Skeletal muscle satellite cell (primary cell): ENCODE results near the gene TMEM200B.
"Not testable (repeated sequence)": the region's sequence is repeated elsewhere in the genome, so short reads cannot be mapped to it uniquely, and the experiment has no call there.

Source experiments
- H3K27me3 ChIP-seq: 2 replicates; pipeline ENCODE4 v1.7.0; 2013; ENCODE audit warnings: low read length; ENCODE audit not compliant: control insufficient read depth, insufficient read depth
- H3K36me3 ChIP-seq: 2 replicates; pipeline ENCODE4 v1.7.0; 2013; ENCODE audit warnings: mild to moderate bottlenecking, control low read depth, low read length; ENCODE audit not compliant: insufficient read depth
- H3K4me1 ChIP-seq: 2 replicates; pipeline ENCODE4 v1.7.0; 2013; ENCODE audit warnings: low read length; ENCODE audit not compliant: control insufficient read depth, insufficient read depth
- H3K4me2 ChIP-seq: 2 replicates; pipeline ENCODE4 v1.7.0; 2013; ENCODE audit warnings: mild to moderate bottlenecking, low read length
- H3K4me3 ChIP-seq: 2 replicates; pipeline ENCODE4 v1.7.0; 2013; ENCODE audit warnings: low read length
- H3K9ac ChIP-seq: 2 replicates; pipeline ENCODE4 v1.7.0; 2013; ENCODE audit warnings: mild to moderate bottlenecking, low read depth, low read length, moderate library complexity
- H3K9me3 ChIP-seq: replicated peaks from 2 replicates; pipeline ENCODE4 v1.7.0; 2013; ENCODE audit warnings: mild to moderate bottlenecking, control low read depth, low read length

The TMEM200B gene

GRCh38 chr1:29120947-29121485, 2.7 kb downstream of the TMEM200B start:
- H3K4me2 ChIP-seq, result no peak overlapping the region
- no peaks in the 10 kb centered on the region for H3K36me3 ChIP-seq
- peaks cover 25% of the 10 kb centered on the region for H3K4me1 ChIP-seq
- no peak overlapping the region for H3K9ac ChIP-seq
- no peaks in the 10 kb centered on the region for H3K9me3 ChIP-seq
- H3K4me3 ChIP-seq, result no peak overlapping the region
- peaks cover 25% of the 10 kb centered on the region for H3K27me3 ChIP-seq

DNA sequence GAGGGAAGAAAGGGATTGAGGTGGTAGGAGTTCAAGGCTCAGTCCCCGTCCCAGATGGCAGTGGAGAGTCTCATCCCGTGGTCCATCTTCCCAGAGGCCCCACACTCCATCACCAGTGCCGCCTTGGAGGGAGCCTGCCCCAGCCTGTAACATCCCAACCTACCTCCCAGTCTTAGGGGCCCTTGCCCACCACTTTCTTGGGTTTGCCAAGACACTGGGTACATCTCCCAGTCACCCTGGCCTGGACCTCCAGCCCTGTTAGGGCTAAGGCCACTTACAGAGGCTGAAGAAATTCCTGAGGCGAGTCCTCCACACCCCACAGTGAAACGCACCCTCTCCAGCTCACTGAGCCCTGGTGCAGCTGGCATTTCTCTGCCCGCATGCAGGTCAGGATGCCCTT, 3.3 kb downstream of the TMEM200B start:
- H3K4me1 ChIP-seq, result peaks cover 25% of the 10 kb centered on the region
- no peak overlapping the region for H3K4me2 ChIP-seq
- peaks cover 25% of the 10 kb centered on the region for H3K27me3 ChIP-seq
- H3K9me3 ChIP-seq, result no peaks in the 10 kb centered on the region
- no peak overlapping the region for H3K4me3 ChIP-seq
- H3K36me3 ChIP-seq, result no peaks in the 10 kb centered on the region
- no peak overlapping the region for H3K9ac ChIP-seq

DNA sequence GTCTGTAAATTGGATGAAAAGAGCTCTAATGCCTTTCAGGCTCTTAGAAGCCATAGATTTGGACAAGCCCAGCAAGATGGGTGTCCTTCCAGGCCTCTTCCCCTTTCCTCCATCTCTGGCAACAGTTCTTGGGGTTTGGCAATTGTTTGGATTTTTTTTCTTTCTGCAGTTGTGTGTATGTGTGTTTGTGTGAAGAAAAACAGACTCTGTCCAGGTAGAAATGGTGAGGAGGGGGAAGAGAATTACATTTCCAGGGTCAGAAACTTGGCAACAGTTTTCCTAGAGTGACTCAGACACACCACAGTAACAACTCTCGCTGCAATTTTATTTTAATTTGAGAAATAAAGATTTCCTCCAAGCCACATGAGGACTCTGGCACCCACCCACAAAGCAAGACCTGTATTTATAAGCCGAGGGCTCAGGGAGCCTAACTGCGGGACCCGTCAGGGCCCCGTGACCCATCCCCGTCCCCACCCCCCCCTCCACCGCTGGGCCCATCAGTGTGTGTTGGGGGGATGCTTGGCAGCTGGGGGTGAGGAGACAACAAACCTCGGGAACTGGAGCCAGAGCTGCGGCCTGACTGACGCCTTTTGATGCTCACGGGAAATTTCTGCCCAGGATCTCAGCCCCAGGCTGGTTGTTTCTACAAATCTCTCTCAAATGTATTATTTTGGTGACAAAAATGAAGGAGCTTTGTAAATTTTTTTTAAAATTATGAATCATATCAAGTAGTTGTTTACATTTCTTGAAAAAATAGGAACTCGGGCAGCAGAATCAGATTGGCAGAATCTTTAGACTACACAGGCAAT, 4.4 kb downstream of the TMEM200B start:
- H3K27me3 ChIP-seq, result peaks cover 25% of the 10 kb centered on the region
- no peak overlapping the region for H3K9ac ChIP-seq

GRCh38 chr1:29117381-29117780, 6.3 kb downstream of the TMEM200B start:
- Histone ChIP-seq H3K27me3 (peaks cover 15% of the 10 kb centered on the region), H3K4me1 (peaks cover 8% of the 10 kb centered on the region), H3K9me3 (no peaks in the 10 kb centered on the region), H3K4me2 (no peak overlapping the region), H3K4me3 (no peak overlapping the region), H3K9ac (no peak overlapping the region), H3K36me3 (no peaks in the 10 kb centered on the region)

More for the DNA sequence above, 4.4 kb downstream of the TMEM200B start:
- no peaks in the 10 kb centered on the region for H3K36me3 ChIP-seq
- no peak overlapping the region for H3K4me3 ChIP-seq
- H3K9me3 ChIP-seq, result no peaks in the 10 kb centered on the region
- H3K4me1 ChIP-seq, result peaks cover 20% of the 10 kb centered on the region
- H3K4me2 ChIP-seq, result no peak overlapping the region

DNA sequence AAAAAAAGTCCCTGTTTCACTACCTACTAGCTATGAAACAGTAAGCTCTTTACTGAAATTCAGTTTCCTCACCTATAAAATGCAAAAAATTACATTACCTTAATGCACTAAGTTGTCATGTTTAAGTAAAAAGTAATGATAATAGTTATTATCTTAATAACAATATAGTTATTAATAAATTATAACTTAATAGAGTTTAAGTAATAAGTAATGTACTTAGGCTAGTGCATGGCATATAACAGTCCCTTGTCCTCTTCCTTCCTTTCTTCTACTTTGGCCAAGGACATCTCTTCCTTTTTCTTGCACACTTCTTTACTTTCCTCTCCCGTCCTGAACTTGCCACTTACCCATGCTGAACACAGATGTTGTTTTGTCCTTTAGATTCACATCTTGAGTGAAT, 9.0 kb downstream of the TMEM200B start:
- Histone ChIP-seq H3K4me1 (no peaks in the 10 kb centered on the region), H3K9me3 (no peaks in the 10 kb centered on the region), H3K36me3 (no peaks in the 10 kb centered on the region), H3K4me3 (no peak overlapping the region), H3K4me2 (no peak overlapping the region), H3K27me3 (peaks cover 4% of the 10 kb centered on the region), H3K9ac (no peak overlapping the region)

DNA sequence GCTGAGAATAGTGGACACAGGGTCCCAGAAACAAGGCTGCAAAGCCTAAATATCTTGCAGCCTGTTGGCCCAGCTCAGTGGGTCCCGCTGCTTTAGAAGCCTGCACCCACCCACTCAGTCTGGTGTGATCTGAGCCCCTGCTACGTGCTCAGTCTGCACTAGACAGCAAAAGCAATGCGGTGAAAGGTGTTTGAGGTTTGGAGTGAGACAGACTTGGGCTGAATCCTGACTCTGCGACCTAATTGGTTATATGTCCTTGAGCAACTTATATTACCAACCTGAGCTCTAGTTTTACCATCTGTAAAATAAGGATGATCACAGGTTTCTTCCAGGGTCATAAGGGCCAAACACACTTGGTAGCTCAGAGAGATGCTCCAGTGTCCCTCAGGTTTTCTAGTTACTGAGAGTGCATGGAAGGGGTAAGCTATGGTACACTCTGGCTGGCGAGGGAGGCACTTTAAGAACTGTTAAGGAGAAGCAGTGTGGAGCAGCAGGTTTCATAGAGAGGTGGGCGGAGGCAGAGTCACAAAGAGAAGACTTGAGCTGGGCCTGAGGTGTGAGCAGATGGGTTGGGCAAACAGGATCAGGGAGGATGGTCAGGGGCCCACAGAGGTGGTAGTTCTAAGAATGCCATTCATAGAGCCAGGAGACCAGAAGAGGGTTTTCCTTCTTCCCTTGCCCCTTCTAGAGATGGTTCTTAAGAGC, 10.1 kb downstream of the TMEM200B start:
- no peaks in the 10 kb centered on the region for H3K4me1 ChIP-seq
- no peak overlapping the region for H3K4me3 ChIP-seq
- no peaks in the 10 kb centered on the region for H3K36me3 ChIP-seq
- H3K4me2 ChIP-seq, result no peak overlapping the region
- H3K9ac ChIP-seq, result no peak overlapping the region
- H3K9me3 ChIP-seq, result no peaks in the 10 kb centered on the region
- H3K27me3 ChIP-seq, result peaks cover 2% of the 10 kb centered on the region

DNA sequence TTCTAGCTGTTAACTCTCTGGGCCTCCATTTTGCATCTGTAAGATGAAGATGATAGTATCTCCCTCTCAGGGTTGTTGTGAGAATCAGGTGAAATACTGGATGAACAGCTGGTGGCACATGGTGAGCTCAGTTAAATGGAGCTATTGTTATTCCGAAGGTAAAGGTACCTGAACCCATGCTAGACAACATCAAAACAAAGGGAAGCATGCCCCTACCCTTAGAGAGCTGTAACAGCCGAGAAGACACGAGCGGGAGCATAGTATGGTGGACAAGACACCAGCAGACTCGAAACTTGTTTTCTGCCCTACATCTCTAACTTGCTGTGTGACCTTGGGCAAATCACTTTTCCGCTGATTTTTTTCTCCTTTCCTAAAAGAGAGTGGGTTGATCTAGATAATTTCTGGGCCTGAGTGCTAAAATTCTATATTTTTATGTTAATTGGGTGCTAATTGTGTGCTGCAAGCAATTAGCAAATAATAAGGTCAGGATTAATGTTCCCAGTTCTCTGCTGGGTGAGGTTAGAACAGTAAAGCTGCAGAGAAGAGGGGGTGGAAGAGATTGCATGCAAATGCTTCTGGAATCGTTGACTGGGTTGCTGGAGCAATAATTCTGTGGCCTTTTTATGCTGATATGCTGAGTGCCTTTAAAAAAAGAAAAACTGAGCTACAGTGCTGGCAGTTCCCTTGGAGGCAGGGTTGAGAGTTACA, 10.8 kb downstream of the TMEM200B start:
- no peaks in the 10 kb centered on the region for H3K9me3 ChIP-seq
- no peak overlapping the region for H3K4me2 ChIP-seq
- no peaks in the 10 kb centered on the region for H3K4me1 ChIP-seq
- H3K36me3 ChIP-seq, result no peaks in the 10 kb centered on the region
- H3K4me3 ChIP-seq, result no peak overlapping the region
- H3K9ac ChIP-seq, result no peak overlapping the region
- H3K27me3 ChIP-seq, result no peaks in the 10 kb centered on the region

DNA sequence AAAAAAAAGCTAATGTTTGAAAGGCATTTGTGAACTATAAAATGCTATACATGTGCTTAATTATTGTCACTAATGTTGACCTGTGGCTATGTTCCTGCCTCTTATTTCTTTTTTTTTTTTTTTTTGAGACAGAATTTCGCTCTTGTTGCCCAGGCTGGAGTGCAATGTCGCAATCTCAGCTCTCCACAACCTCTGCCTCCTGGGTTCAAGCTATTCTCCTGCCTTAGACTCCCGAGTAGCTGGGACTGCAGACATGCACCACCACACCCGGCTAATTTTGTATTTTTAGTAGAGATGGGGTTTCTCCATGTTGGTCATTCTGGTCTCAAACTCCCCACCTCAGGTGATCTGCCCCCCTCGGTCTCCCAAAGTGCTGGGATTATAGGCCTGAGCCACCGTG, 15.7 kb downstream of the TMEM200B start:
- not testable (repeated sequence) for H3K9me3 ChIP-seq, H3K4me3 ChIP-seq, H3K4me2 ChIP-seq, H3K27me3 ChIP-seq, H3K4me1 ChIP-seq, H3K36me3 ChIP-seq, H3K9ac ChIP-seq

GRCh38 chr1:29105822-29106221, 17.9 kb downstream of the TMEM200B start:
- Histone ChIP-seq H3K9me3 (no peaks in the 10 kb centered on the region), H3K4me3 (no peak overlapping the region), H3K9ac (no peak overlapping the region), H3K27me3 (no peaks in the 10 kb centered on the region), H3K36me3 (no peaks in the 10 kb centered on the region), H3K4me1 (no peaks in the 10 kb centered on the region), H3K4me2 (no peak overlapping the region)

DNA sequence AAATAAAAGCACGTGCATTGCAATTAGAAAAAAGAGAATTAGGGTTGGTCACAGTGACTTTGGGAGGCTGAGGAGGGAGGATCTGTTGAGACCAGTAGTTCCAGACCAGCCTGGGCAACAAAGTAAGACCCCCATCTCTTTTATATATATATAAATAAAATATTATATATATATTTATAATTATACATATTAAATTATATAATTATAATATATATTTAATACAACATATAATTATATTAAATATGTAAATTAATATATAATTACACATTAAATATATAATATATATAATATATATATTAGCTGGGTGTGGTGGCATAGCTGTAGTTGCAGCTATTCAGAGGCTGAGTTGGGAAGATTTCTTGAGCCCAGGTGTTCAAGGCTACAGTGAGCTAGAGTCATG, 23.2 kb downstream of the TMEM200B start:
- no peaks in the 10 kb centered on the region for H3K36me3 ChIP-seq
- no peaks in the 10 kb centered on the region for H3K4me1 ChIP-seq
- no peaks in the 10 kb centered on the region for H3K27me3 ChIP-seq
- no peak overlapping the region for H3K4me2 ChIP-seq
- H3K9me3 ChIP-seq, result no peaks in the 10 kb centered on the region
- H3K4me3 ChIP-seq, result no peak overlapping the region
- H3K9ac ChIP-seq, result no peak overlapping the region

GRCh38 chr1:29099286-29099685, 24.4 kb downstream of the TMEM200B start:
- no peak overlapping the region for H3K9ac ChIP-seq
- no peaks in the 10 kb centered on the region for H3K4me1 ChIP-seq
- H3K4me2 ChIP-seq, result no peak overlapping the region
- no peaks in the 10 kb centered on the region for H3K9me3 ChIP-seq
- no peaks in the 10 kb centered on the region for H3K27me3 ChIP-seq
- H3K36me3 ChIP-seq, result no peaks in the 10 kb centered on the region
- no peak overlapping the region for H3K4me3 ChIP-seq
